ENCODE results near the gene TEAD4. TPM values are rescaled to one million over a fixed set of nuclear protein-coding genes. Genes with fewer than 3 reads are reported as not detected.

TEAD4 gene
- total RNA-seq, 2 donors from 2014 or later, result 10.7 to 15.8 TPM

DNA sequence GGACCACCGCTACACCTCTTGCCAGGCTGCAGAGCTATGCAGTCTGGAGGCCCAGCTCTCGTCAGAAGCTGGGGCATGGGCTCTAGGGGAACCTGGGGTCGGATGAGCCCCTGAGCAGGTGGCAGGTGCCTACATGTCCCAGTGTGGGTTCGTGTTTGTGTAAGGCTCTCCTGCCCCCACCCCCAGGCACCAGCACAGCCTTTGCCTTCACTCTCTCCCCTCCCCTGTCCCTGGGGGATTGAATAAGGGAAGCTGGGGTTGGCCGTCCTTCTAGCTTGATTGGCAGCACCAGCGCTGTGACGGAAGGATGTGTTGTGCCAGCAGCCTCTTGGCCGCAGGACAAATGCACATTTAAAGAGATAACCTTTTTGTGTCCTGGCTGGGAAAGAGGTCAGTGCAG lies 83.2 kb downstream of the TEAD4 start:
- Histone ChIP-seq H3K4me3 (no peak overlapping the region), H3K4me1 (no peaks in the 10 kb centered on the region), H3K27ac (no peak overlapping the region), H3K36me3 (no peaks in the 10 kb centered on the region), H3K9ac (ENCODE audit: low read depth in 2 of 2, low read length in 2 of 2) (no peak overlapping the region), H3K27me3 (no peaks in the 10 kb centered on the region), H3K9me3 (no peaks in the 10 kb centered on the region)
- no peak for DNase-seq
- TF ChIP-seq, protein P1, sequence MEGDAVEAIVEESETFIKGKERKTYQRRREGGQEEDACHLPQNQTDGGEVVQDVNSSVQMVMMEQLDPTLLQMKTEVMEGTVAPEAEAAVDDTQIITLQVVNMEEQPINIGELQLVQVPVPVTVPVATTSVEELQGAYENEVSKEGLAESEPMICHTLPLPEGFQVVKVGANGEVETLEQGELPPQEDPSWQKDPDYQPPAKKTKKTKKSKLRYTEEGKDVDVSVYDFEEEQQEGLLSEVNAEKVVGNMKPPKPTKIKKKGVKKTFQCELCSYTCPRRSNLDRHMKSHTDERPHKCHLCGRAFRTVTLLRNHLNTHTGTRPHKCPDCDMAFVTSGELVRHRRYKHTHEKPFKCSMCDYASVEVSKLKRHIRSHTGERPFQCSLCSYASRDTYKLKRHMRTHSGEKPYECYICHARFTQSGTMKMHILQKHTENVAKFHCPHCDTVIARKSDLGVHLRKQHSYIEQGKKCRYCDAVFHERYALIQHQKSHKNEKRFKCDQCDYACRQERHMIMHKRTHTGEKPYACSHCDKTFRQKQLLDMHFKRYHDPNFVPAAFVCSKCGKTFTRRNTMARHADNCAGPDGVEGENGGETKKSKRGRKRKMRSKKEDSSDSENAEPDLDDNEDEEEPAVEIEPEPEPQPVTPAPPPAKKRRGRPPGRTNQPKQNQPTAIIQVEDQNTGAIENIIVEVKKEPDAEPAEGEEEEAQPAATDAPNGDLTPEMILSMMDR (IDR thresholded peaks at IDR 0.05), result no peak
- intact Hi-C loops (cut with DNase I), result no loop called here

DNA sequence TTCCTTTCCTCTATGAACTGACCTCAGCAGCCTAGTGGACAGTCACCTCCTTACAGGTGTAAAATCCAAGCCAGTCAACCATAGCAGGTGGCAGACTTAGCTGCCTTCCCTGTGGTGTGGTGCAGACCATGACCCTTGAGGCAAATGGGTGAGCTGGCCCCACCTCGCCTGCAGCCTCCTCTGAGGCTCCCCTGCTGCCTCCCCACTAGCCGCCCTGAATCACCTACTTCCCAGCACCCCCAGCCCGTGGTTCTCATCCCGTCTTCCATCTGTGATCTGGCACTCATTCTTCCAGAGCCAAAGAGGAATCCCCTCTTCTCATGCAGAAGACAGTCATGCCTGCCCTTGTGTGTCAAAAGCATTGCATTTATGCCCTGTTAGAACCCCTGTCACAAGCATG lies 83.6 kb downstream of the TEAD4 start:
- intact Hi-C loops (cut with DNase I), result no loop called here
- Histone ChIP-seq H3K9me3 (no peaks in the 10 kb centered on the region), H3K36me3 (no peaks in the 10 kb centered on the region), H3K4me1 (no peaks in the 10 kb centered on the region), H3K9ac (ENCODE audit: low read depth in 2 of 2, low read length in 2 of 2) (no peak overlapping the region), H3K27ac (no peak overlapping the region), H3K27me3 (no peaks in the 10 kb centered on the region), H3K4me3 (no peak overlapping the region)
- no peak for DNase-seq
- TF ChIP-seq, protein P1 (IDR thresholded peaks at IDR 0.05), result no peak

DNA sequence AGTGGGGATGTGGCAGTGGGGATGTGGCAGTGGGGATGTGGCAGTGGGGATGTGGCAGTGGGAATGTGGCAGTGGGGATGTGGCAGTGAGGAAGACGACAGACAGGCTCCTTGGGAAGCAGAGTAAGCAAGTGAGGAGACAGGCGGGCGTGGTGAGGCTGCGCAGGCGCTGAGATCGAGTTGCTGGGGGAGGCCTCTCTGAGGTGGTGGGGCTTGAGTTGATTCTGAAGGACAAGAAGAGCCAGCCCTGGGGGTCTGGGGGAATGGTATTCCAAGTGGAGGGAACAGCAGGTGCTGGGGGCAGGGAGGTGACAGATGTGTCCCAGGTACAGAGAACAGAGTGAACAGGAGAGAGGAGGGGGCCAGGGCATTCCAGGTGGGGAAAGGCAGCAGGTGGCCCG lies 84.2 kb downstream of the TEAD4 start:
- H3K4me3 ChIP-seq, result no peak overlapping the region
- intact Hi-C loops (cut with DNase I), result no loop called here
- no peaks in the 10 kb centered on the region for H3K4me1 ChIP-seq

DNA sequence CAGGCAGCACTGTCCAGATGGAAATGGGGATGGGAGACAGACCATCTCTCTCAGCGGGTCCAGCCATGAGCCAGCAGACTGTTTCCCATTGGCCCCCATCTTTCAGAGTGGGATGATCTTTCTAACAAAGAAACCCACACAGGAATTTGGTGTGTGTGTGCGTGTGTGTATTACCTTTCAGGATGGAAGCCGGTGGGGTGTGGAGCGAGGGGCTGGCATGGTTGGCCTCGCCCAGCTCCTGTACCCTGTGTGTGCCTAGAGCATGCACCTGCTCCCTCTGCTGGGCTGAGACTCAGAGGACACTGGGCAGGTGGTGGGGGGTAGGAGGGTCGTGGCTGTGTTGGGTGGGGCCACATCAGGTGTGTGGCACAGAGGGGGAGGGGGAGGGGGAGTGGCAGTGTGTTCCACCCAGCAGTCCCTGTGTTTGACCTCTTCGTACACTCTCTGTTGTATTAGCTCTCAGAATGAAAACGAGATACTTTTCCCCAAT lies 85.0 kb downstream of the TEAD4 start:
- intact Hi-C loops (cut with DNase I), result no loop called here
- no peak overlapping the region for H3K27ac ChIP-seq
- no peaks in the 10 kb centered on the region for H3K27me3 ChIP-seq
- no peaks in the 10 kb centered on the region for H3K36me3 ChIP-seq
- H3K9me3 ChIP-seq, result no peaks in the 10 kb centered on the region
- TF ChIP-seq, protein P1 (IDR thresholded peaks at IDR 0.05), result no peak
- no peak for DNase-seq
- no peak overlapping the region for H3K9ac ChIP-seq (ENCODE audit: low read depth in 2 of 2, low read length in 2 of 2)
- H3K4me3 ChIP-seq, result no peak overlapping the region
- H3K4me1 ChIP-seq, result no peaks in the 10 kb centered on the region

More for the DNA sequence above, 84.2 kb downstream of the TEAD4 start:
- Histone ChIP-seq H3K9me3 (no peaks in the 10 kb centered on the region), H3K36me3 (no peaks in the 10 kb centered on the region), H3K27ac (no peak overlapping the region), H3K9ac (ENCODE audit: low read depth in 2 of 2, low read length in 2 of 2) (no peak overlapping the region), H3K27me3 (no peaks in the 10 kb centered on the region)
- TF ChIP-seq, protein P1 (IDR thresholded peaks at IDR 0.05), result no peak
- no peak for DNase-seq

DNA sequence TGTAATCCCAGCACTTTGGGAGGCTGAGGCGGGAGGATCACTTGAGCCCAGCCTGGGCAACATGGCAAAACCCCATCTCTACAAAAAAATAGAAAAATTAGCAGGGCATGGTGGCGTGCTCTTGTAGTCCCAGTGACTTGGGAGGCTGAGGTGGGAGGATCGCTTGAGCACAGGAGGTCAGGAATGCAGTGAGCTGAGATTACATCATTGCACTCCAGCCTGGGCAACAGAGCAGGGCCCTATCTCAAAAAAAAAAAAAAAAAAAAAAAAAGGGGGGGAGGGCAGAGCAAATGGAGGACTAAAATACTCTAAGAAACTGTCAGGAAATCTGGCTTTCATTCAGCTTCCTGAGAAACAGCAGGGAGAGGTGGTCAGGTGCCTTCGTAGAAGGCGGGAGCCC lies 86.3 kb downstream of the TEAD4 start:
- intact Hi-C loops (cut with DNase I), result no loop called here
- no peaks in the 10 kb centered on the region for H3K4me1 ChIP-seq
- no peaks in the 10 kb centered on the region for H3K36me3 ChIP-seq
- H3K9me3 ChIP-seq, result no peaks in the 10 kb centered on the region
- no peak overlapping the region for H3K9ac ChIP-seq (ENCODE audit: low read depth in 2 of 2, low read length in 2 of 2)
- TF ChIP-seq, protein P1 (IDR thresholded peaks at IDR 0.05), result no peak
- DNase-seq, result no peak
- no peak overlapping the region for H3K4me3 ChIP-seq
- no peak overlapping the region for H3K27ac ChIP-seq
- H3K27me3 ChIP-seq, result no peaks in the 10 kb centered on the region
